Right lung (tissue), 10 donors: ENCODE results near the gene CCDC71. TPM values are rescaled to one million over a fixed set of nuclear protein-coding genes. Genes with fewer than 3 reads are reported as not detected.

Experiments used
- DNase-seq, 2 donors: peaks; one replicate each; pipeline ENCODE4 v3.0.0-alpha.2; 2013
- long read RNA-seq, 8 donors: transcript quantifications; one replicate each; lab custom pipeline, GENCODE V29; 2026
- polyA plus RNA-seq, 5 donors: library from polyadenylated mRNA; unstranded; fragments of 120-200 nt; gene quantifications; one replicate each; pipeline versions ENCODE4 v1.2.1 to v1.2.3, GENCODE V29; 2013; ENCODE audit warnings: inconsistent platforms in 1 of 5, low replicate concordance in 1 of 5; ENCODE audit not compliant: insufficient read length in 5 of 5, insufficient read depth in 1 of 5

Gene CCDC71
- polyA plus RNA-seq, result 10 to 100 TPM; 18.0 to 25.2 (median 20.1) TPM
- long read RNA-seq, donor 1, transcript CCDC71-201 (2 exons, 1,781 nt), result major isoform, 24 of 24 reads
- long read RNA-seq, donor 1, partial matches to known transcripts, result 0 of 24 reads
- long read RNA-seq, donor 1, other reads (novel, unspliced or antisense), result 0 of 24 reads
- long read RNA-seq, donor 2, transcript CCDC71-201 (2 exons, 1,781 nt), result major isoform, 9 of 9 reads
- long read RNA-seq, donor 2, partial matches to known transcripts, result 0 of 9 reads
- long read RNA-seq, donor 2, other reads (novel, unspliced or antisense), result 0 of 9 reads
- long read RNA-seq, donor 3, transcript CCDC71-201 (2 exons, 1,781 nt), result major isoform, 9 of 9 reads
- long read RNA-seq, donor 3, partial matches to known transcripts, result 0 of 9 reads
- long read RNA-seq, donor 3, other reads (novel, unspliced or antisense), result 0 of 9 reads
- long read RNA-seq, donor 4, transcript CCDC71-201 (2 exons, 1,781 nt), result major isoform, 6 of 6 reads
- long read RNA-seq, donor 4, partial matches to known transcripts, result 0 of 6 reads
- long read RNA-seq, donor 4, other reads (novel, unspliced or antisense), result 0 of 6 reads
- long read RNA-seq, donor 5, transcript CCDC71-201 (2 exons, 1,781 nt), result major isoform, 20 of 33 reads
- long read RNA-seq, donor 5, partial matches to known transcripts, result 13 of 33 reads
- long read RNA-seq, donor 5, other reads (novel, unspliced or antisense), result 0 of 33 reads
- long read RNA-seq, donor 6, transcript CCDC71-201 (2 exons, 1,781 nt), result major isoform, 22 of 22 reads
- long read RNA-seq, donor 6, partial matches to known transcripts, result 0 of 22 reads
- long read RNA-seq, donor 6, other reads (novel, unspliced or antisense), result 0 of 22 reads
- long read RNA-seq, donor 7, transcript CCDC71-201 (2 exons, 1,781 nt), result major isoform, 15 of 15 reads
- long read RNA-seq, donor 7, partial matches to known transcripts, result 0 of 15 reads
- long read RNA-seq, donor 7, other reads (novel, unspliced or antisense), result 0 of 15 reads
- long read RNA-seq, donor 8, transcript CCDC71-201 (2 exons, 1,781 nt), result major isoform, 6 of 6 reads
- long read RNA-seq, donor 8, partial matches to known transcripts, result 0 of 6 reads
- long read RNA-seq, donor 8, other reads (novel, unspliced or antisense), result 0 of 6 reads

- peak; percentile 54 to 71 for DNase-seq
Measured at GRCh38 chr3:49165771-49166751, at the start of gene CCDC71. Gene CCDC71, minus strand, starts transcription at chr3:49166331. Its CDS starts 2,123 bp downstream, at chr3:49164208.

- DNase-seq, result no peak
Measured at GRCh38 chr3:49213998-49214397, 47.9 kb upstream of the CCDC71 start.

DNA sequence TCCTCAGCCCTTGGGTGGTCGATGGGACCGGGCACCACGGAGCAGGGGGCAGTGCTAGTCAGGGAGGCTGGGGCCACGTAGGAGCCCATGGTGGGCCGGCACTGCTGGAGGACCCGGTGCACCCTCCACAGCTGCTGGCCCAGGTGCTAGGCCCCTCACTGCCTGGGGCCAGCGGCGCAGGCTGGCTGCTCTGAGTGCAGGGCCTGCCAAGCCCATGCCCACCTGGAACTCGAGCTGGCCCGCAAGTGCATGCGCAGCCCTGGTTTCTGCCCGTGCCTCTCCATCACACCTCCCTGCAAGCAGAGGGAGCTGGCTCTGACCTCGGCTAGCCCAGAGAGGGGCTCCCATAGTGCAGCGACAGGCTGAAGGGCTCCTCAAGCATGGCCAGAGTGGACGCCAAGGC, 47.4 kb upstream of the CCDC71 start:
- no peak for DNase-seq

DNA sequence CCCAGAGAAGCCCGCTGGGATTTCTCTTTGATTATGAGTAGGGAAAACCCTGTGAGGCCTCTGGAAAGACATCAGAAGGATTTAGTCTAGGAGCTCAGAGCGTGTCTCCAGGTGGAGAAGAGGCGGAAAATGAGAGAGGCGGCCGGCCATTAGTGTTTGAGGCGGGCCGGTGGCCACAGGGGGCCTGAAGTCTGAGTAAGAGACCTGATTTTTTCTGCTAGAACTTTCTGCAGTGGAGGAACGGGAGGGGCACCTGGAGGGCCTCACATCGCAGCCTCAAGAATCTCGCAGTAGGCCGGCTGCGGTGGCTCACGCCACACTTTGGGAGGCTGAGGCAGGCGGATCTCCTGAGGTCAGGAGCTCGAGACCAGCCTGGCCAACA, 33.8 kb upstream of the CCDC71 start:
- no peak for DNase-seq

GRCh38 chr3:49199239-49199899, 33.2 kb upstream of the CCDC71 start:
- DNase-seq, result peak; percentile 71 to 82

DNA sequence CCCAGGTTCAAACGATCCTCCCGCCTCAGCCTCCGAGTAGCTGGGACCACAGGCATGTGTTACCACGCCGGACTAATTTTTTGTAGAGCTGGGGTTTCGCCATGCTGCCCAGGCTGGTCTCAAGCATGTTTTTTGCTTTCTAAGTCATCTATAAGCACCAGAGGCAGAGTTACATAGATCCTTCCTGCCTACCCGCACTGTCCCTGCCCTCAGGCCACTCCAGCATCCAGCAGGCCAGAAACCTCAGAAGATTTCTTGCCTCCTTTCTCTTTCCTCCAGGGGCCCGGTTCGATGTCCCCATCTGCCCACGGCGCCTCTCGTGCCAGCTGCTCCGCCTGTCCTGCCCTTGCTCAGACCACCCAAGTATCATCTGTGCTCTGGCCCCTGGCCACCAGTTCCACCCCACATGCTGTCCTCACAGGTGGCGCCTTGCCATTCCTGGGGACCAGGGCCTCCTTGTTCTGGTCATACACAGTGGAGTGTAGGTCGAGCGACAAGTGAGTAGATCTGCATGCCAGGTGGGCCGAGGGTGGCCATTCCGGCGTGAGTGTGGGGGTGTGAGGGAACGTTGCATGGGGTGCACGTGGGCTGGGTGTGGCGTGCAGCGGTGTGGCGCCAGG, 32.6 kb upstream of the CCDC71 start:
- DNase-seq, result no peak

DNA sequence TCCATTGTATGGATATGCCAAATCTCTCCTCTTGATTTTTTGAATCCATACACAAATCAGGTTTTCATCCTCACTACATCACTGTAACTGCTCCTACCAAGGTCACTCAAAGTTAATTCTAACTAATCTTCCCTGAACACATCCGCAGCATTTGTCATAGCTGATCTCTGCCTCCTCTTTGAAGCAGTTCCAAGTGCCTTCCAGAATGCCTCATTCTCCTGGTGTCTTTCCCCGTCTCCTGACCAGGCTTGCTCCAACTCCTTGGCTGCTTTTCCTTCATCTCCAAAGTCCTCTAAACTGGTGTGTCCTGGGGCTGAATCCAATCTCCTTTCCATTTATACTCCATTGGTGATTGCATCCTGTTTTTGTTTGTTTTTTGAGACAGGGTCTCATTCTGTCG, 32.0 kb upstream of the CCDC71 start:
- no peak for DNase-seq

DNA sequence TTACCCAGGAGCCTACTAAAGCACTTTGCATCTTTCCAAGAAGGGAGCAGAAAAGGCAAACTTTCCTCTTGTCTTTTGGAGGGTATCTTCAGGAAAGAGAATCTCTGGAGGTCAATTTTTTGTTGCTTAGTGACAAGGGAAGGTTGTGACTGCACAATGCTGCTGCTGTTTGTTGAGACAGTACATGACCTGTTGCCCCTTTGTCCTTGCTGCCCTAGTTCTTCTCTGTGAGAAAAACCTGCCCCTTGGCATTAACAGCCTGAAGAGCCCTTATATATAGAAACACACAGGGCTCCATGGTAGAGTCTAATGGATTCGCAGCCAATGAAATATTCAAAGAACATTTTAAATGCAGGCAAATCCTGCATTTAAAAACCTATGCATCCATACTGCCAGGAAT, 25.6 kb upstream of the CCDC71 start:
- no peak for DNase-seq

DNA sequence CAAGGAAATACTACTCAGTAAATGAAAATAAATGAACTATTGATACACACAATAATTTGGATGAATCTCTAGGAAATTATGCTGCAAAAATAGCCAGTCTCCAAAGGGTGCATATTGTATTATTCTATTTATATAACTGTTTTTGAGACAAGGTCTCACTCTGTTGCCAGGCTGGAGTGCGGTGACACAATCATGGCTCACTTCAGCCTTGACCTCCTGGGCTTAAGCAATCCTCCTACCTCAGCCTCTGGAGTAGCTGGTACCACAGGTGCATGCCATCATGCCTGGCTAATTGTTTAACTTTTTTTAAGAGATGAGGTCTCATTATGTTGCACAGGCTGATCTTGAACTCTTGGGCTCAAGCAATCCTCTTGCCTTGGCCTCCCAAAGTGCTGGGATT, 17.7 kb upstream of the CCDC71 start:
- DNase-seq, result no peak

GRCh38 chr3:49182682-49183081, 16.6 kb upstream of the CCDC71 start:
- DNase-seq, result no peak

GRCh38 chr3:49181351-49181750, 15.2 kb upstream of the CCDC71 start:
- no peak for DNase-seq

DNA sequence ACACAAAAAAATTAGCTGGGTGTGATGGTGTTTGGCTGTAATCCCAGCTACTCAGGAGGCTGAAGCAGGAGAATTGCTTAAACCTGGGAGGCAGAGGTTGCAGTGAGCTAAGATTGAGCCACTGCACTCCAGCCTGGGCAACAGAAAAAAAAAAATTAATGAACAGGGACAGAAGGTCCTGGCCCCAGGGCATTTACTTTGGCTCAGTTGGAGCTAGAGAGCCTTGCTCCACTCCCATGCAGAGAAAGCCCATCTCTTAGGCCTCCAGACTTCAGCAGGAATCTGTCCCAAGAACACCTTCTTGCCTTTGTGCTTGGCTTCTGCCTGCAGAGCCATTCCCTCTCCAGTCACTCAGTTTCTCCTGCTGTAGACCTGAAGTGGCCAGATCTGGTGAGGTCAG, 14.0 kb upstream of the CCDC71 start:
- no peak for DNase-seq

DNA sequence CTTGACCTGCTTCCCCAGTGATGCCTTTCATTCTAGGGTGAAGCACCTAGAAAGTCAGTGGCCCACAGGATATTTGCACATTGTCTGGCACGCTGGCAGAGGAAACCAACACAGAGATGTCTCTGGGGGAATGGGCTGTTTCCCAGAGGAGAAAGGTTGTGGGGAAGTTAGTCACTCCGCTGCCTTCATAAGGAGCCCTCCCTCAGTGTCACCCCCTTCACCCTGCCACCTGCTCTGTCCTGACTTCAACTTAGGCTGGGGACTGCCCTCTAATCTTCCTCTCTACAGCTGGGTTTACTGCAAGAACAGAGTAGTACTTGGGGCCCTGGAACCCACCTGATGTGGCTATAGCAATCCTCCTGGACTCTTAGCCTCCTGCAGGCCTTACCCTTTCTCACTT, 10.9 kb upstream of the CCDC71 start:
- no peak for DNase-seq

DNA sequence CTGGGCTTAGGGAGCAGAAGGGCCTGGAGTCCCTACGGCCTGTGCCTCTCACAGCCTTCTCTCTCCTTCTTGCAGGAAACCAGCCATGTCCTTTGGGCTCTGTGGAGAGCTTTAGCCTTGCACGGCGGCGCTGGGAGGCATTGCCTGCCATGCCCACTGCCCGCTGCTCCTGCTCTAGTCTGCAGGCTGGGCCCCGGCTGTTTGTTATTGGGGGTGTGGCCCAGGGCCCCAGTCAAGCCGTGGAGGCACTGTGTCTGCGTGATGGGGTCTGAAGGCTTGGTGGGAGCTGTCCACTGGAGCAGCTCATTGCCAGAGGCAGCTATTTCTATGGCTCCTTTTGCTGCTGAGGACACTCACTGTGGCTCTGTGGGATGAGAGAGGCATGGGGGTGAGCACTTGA, 9.4 kb upstream of the CCDC71 start:
- DNase-seq, result no peak

GRCh38 chr3:49174397-49174985, 8.4 kb upstream of the CCDC71 start:
- no peak for DNase-seq

GRCh38 chr3:49173792-49174170, 7.7 kb upstream of the CCDC71 start:
- no peak for DNase-seq

GRCh38 chr3:49173116-49173791, 7.1 kb upstream of the CCDC71 start:
- DNase-seq, result peak; percentile 89 to 91

DNA sequence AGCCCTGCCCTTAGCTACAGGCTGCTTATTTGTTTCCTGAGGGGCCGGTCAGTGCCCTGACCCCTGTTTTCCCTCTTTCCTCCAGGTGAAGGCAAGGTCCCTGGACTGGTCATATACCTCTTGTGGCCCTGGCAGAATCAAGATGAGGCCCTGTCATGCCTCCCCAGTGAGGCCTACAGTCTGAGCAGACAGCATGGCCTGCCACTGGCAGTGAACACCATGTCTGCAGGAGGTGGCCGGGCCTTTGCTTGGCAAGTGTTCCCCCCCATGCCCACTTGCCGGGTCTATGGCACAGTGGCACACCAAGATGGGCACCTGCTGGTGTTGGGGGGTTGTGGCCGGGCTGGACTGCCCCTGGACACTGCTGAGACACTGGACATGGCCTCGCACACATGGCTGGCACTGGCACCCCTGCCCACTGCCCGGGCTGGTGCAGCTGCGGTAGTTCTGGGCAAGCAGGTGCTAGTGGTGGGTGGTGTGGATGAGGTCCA, 6.5 kb upstream of the CCDC71 start:
- no peak for DNase-seq
